NT2/D1 (cell line): ENCODE measurements around the gene PCDHGA11.

ENCODE experiments used
- SUZ12 ChIP-seq: IDR thresholded peaks from 2 replicates; pipeline ENCODE4 v1.6.1; 2011; ENCODE audit not compliant: insufficient read length, insufficient read depth; ENCODE audit errors: extremely low read depth
- ZNF274 ChIP-seq: IDR thresholded peaks from 2 replicates; pipeline ENCODE4 v1.6.1; 2011; ENCODE audit warnings: mild to moderate bottlenecking, low read depth, low read length

- TF ChIP-seq SUZ12 (no peak), ZNF274 (no peak)
Measured at GRCh38 chr5:141420855-141421488, at the start of gene PCDHGA11.
